T-helper 2 cell (primary cell): ENCODE data around the gene FRMPD1.

Experiments used
- DNase-seq, 5 experiments: peaks; one replicate each; pipeline versions ENCODE4 v3.0.0 to v3.0.0-alpha.2; 2012 to 2022

The FRMPD1 gene

GRCh38 chr9:37679649-37680402 lies 29.1 kb downstream of the FRMPD1 start:
- DNase-seq, result no peak

- no peak for DNase-seq
These were observed 32.2 kb downstream of the FRMPD1 start for GRCh38 chr9:37682951-37683350.

- no peak for DNase-seq
These were observed 33.0 kb downstream of the FRMPD1 start for GRCh38 chr9:37683531-37684371.

GRCh38 chr9:37692622-37693221 lies 42.0 kb downstream of the FRMPD1 start:
- no peak for DNase-seq

GRCh38 chr9:37693260-37693659 lies 42.5 kb downstream of the FRMPD1 start:
- DNase-seq, result no peak

- DNase-seq, result no peak
These were observed 43.6 kb downstream of the FRMPD1 start for GRCh38 chr9:37694355-37694754.

GRCh38 chr9:37696528-37696927 lies 45.8 kb downstream of the FRMPD1 start:
- no peak for DNase-seq

- no peak for DNase-seq
These were observed 49.4 kb downstream of the FRMPD1 start for GRCh38 chr9:37700131-37700530.

- DNase-seq, result no peak
These were observed 50.1 kb downstream of the FRMPD1 start for GRCh38 chr9:37700900-37701299.

- DNase-seq, result no peak
These were observed 55.0 kb downstream of the FRMPD1 start for GRCh38 chr9:37705787-37706186.

GRCh38 chr9:37706290-37706689 lies 55.5 kb downstream of the FRMPD1 start:
- DNase-seq, result no peak

GRCh38 chr9:37707748-37708147 lies 57.0 kb downstream of the FRMPD1 start:
- no peak for DNase-seq

GRCh38 chr9:37710046-37710445 lies 59.3 kb downstream of the FRMPD1 start:
- no peak for DNase-seq

GRCh38 chr9:37715260-37715659 lies 64.5 kb downstream of the FRMPD1 start:
- no peak for DNase-seq

GRCh38 chr9:37715991-37716505 lies 65.3 kb downstream of the FRMPD1 start:
- DNase-seq, result no peak

GRCh38 chr9:37719526-37719925 lies 68.8 kb downstream of the FRMPD1 start:
- no peak for DNase-seq

GRCh38 chr9:37727013-37727412 lies 76.3 kb downstream of the FRMPD1 start:
- no peak for DNase-seq

- no peak for DNase-seq
These were observed 78.7 kb downstream of the FRMPD1 start for GRCh38 chr9:37729499-37729898.

GRCh38 chr9:37730256-37730655 lies 79.5 kb downstream of the FRMPD1 start:
- DNase-seq, result no peak

GRCh38 chr9:37730839-37731238 lies 80.1 kb downstream of the FRMPD1 start:
- DNase-seq, result no peak

- DNase-seq, result no peak
These were observed 81.5 kb downstream of the FRMPD1 start for GRCh38 chr9:37732086-37732741.

- no peak for DNase-seq
These were observed 82.2 kb downstream of the FRMPD1 start for GRCh38 chr9:37732952-37733351.

GRCh38 chr9:37739222-37739621 lies 88.5 kb downstream of the FRMPD1 start:
- no peak for DNase-seq
